HS-27A (cell line): Measurements from ENCODE around the gene UNC80.
"Not testable (repeated sequence)": the region's sequence is repeated elsewhere in the genome, so short reads cannot be mapped to it uniquely, and the experiment has no call there.

ENCODE experiments used
- DNase-seq: peaks from one replicate; pipeline ENCODE4 v3.0.0-alpha.2; 2012; ENCODE audit warnings: low read depth, missing footprints

UNC80 gene

GRCh38 chr2:209771474-209772289 lies at the start of gene UNC80:
UNC80 (plus strand) TSS chr2:209771832; CDS start chr2:209772073, 241 bp downstream.
- no peak for DNase-seq

GRCh38 chr2:209726311-209726710 lies 45.3 kb upstream of the UNC80 start:
- DNase-seq = no peak

- DNase-seq = no peak
Observed at GRCh38 chr2:209727077-209727476, 44.6 kb upstream of the UNC80 start.

GRCh38 chr2:209734805-209735204 lies 36.8 kb upstream of the UNC80 start:
- DNase-seq = no peak

GRCh38 chr2:209741953-209742352 lies 29.7 kb upstream of the UNC80 start:
- DNase-seq = no peak

GRCh38 chr2:209753020-209753419 lies 18.6 kb upstream of the UNC80 start:
- DNase-seq = no peak

GRCh38 chr2:209757163-209757562 lies 14.5 kb upstream of the UNC80 start:
- DNase-seq = no peak

- no peak for DNase-seq
Observed at GRCh38 chr2:209761566-209761965, 10.1 kb upstream of the UNC80 start.

- DNase-seq = no peak
Observed at GRCh38 chr2:209762563-209762962, 9.1 kb upstream of the UNC80 start.

GRCh38 chr2:209763106-209763505 lies 8.5 kb upstream of the UNC80 start:
- DNase-seq = no peak

- no peak for DNase-seq
Observed at GRCh38 chr2:209766613-209767012, 5.0 kb upstream of the UNC80 start.

GRCh38 chr2:209767316-209767715 lies 4.3 kb upstream of the UNC80 start:
- DNase-seq = no peak

- no peak for DNase-seq
Observed at GRCh38 chr2:209768557-209768956, 3.1 kb upstream of the UNC80 start.

- no peak for DNase-seq
Observed at GRCh38 chr2:209772290-209772685, 656 bp downstream of the UNC80 start.

GRCh38 chr2:209773377-209773776 lies 1.7 kb downstream of the UNC80 start:
- no peak for DNase-seq

GRCh38 chr2:209787416-209787815 lies 15.8 kb downstream of the UNC80 start:
- no peak for DNase-seq

GRCh38 chr2:209788925-209789324 lies 17.3 kb downstream of the UNC80 start:
- DNase-seq = no peak

- no peak for DNase-seq
Observed at GRCh38 chr2:209790066-209790728, 18.6 kb downstream of the UNC80 start.

- no peak for DNase-seq
Observed at GRCh38 chr2:209791151-209791550, 19.5 kb downstream of the UNC80 start.

GRCh38 chr2:209795425-209795824 lies 23.8 kb downstream of the UNC80 start:
- not testable (repeated sequence) for DNase-seq

GRCh38 chr2:209805351-209805750 lies 33.7 kb downstream of the UNC80 start:
- no peak for DNase-seq

- DNase-seq = no peak
Observed at GRCh38 chr2:209806318-209806717, 34.7 kb downstream of the UNC80 start.

GRCh38 chr2:209808521-209808920 lies 36.9 kb downstream of the UNC80 start:
- DNase-seq = no peak

- DNase-seq = no peak
Observed at GRCh38 chr2:209809256-209809655, 37.6 kb downstream of the UNC80 start.
